Fibroblast of villous mesenchyme (primary cell): ENCODE data around the gene PLB1. TPM values are rescaled to one million over a fixed set of nuclear protein-coding genes. Genes with fewer than 3 reads are reported as not detected.

Experiments used
- DNase-seq: peaks from one replicate; pipeline ENCODE4 v3.0.0-alpha.2; 2010; ENCODE audit warnings: low read depth
- H3K4me3 ChIP-seq: 2 replicates; pipeline ENCODE4 v1.5.1; 2011; ENCODE audit warnings: low read depth, mild to moderate bottlenecking, low read length
- total RNA-seq: library from RNA; depleted of rRNA; stranded (reverse); fragments of >200 nt; gene quantifications from 2 replicates; pipeline ENCODE4 v1.2.3, GENCODE V29; 2012
- TF ChIP-seq, protein P1 (sequence below): IDR thresholded peaks from 2 replicates; pipeline ENCODE4 v1.5.1; 2012; ENCODE audit warnings: low read depth, mild to moderate bottlenecking, low read length; ENCODE audit not compliant: insufficient read depth

The PLB1 gene
- total RNA-seq, 1 donor: 3.0 TPM

DNA sequence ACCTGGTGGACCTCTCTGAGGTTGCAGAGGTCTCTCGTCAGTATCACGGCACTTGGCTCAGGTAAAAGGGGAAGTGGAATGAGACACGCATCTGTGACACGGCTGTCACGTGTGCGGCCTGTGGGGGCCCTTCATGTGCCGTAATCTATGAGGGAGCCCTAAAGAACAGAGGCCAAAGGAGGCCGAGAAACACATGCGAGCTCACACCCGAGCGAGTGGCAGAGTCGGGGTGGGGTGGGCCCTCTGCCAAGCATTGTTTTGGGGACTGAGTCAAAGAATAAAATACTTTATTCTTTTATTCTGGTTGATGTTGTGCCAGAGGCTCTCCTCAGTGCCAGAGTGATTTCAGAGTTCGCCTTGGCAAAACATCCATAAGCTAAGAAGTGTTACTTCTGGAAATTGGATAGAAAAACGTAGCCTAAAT is 43.3 kb downstream of the PLB1 start:
- no peak overlapping the region for H3K4me3 ChIP-seq
- DNase-seq: no peak
- TF ChIP-seq, protein P1, sequence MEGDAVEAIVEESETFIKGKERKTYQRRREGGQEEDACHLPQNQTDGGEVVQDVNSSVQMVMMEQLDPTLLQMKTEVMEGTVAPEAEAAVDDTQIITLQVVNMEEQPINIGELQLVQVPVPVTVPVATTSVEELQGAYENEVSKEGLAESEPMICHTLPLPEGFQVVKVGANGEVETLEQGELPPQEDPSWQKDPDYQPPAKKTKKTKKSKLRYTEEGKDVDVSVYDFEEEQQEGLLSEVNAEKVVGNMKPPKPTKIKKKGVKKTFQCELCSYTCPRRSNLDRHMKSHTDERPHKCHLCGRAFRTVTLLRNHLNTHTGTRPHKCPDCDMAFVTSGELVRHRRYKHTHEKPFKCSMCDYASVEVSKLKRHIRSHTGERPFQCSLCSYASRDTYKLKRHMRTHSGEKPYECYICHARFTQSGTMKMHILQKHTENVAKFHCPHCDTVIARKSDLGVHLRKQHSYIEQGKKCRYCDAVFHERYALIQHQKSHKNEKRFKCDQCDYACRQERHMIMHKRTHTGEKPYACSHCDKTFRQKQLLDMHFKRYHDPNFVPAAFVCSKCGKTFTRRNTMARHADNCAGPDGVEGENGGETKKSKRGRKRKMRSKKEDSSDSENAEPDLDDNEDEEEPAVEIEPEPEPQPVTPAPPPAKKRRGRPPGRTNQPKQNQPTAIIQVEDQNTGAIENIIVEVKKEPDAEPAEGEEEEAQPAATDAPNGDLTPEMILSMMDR: no peak

DNA sequence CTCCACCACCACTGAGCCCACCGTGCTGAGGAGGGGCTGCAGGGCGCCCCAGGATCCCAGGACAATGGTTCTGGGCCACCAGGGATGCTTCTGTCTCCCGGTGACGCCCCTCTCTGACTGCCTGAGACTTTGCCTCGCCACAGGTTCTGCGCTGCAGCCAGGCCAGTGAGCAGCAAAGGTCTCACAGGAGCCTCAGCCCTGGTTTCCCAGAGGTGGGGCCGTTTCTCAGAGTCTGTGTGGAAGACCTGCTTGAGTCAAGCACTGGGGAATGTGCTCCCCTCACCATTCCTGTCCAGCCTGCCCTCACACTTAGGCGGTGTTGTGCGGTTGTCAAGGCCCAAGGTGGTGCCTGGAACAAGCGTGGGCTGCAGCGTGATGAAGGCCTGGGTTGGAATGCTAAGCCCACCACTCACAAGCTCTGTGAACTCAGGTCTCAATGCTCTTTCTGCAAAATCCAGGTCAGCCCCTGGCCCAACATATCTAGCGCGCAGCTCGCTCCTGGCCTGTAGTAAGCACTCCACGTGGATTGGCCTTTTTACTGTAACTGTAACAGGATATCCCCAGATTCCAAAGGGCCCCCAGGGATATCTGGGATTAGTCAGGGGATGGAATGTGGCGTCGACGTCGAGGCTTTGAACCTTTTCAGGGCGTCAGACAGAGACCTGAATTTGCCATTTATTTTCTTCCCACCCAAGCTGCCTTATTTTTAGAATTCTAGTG is 47.6 kb downstream of the PLB1 start:
- no peak overlapping the region for H3K4me3 ChIP-seq
- TF ChIP-seq, protein P1: no peak
- peak; percentile 30 for DNase-seq

DNA sequence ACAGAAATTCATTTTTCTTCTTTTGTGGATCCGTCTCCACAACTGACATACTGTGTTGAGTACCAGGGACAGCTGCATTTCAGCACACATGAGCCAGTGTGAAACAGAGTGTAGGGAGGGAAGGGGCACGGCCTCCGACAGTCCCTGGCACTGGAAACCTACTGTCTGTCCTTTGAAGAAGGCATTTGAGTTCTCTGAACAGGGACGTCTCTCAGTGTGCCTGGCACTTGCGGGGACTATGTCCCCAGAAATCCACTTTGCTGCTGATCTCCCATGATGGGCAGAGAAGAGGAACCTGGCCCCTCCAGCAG is 48.1 kb downstream of the PLB1 start:
- DNase-seq: no peak
- H3K4me3 ChIP-seq: no peak overlapping the region
- TF ChIP-seq, protein P1: no peak

DNA sequence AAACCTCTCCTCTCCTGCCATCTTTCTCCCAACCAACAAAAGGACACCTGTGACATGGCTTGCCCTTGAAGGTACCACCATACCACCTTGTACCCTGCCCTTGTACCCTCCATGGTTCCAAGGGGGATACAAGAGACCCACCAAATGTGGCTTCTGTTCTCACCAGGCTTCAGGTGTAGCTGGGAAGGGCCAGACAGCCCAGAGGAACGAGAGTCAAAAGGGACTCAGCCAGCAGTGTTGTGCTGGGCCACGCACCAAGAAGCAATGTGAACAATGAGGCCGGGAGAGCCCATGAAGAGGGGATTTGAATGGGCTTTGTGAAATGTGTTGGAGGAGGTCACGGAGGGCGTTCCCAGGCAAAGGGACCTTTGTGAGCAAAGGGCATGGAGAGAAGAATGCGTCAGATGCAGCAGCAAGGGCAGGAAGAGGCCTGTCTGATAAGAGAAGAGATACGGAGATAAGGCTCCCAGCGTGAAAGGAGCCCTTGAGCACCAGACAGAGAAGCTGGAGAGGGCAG is 48.6 kb downstream of the PLB1 start:
- peak; percentile 39 for DNase-seq

DNA sequence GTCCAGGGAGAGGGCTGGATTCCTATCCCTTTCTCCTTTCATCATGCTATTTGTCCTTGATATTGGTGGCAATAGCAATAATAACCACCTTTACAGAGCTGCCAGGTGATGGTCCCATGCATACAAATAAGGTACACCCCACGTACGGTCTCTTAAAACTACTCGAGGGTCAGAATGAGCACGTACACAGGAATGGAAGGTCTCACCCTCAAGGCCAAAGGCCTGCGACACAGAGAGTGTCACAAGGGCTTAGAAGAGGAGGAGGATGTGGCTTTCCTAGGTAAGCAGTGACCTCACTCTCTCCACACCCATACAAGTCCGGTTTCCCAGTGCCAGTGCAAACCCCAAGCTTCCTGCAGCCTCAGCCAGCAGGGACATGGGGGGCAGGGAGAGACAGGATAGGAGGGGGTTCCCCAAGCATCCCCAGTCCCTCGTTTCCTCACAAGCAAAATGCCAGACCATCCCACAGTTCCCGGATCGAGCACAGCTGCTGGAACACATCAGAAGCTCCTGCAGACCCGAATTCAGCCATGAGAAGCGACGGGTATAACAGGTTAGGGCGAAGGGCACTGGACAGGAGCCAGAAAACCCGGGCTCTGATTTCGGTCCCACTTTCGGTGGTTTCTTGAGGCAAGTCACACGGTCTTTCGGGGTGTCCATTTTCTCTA is 49.2 kb downstream of the PLB1 start:
- peak; percentile 14 for DNase-seq
- H3K4me3 ChIP-seq: no peak overlapping the region
- TF ChIP-seq, protein P1: no peak

More for the DNA sequence above, 48.6 kb downstream of the PLB1 start:
- TF ChIP-seq, protein P1: no peak
- no peak overlapping the region for H3K4me3 ChIP-seq

DNA sequence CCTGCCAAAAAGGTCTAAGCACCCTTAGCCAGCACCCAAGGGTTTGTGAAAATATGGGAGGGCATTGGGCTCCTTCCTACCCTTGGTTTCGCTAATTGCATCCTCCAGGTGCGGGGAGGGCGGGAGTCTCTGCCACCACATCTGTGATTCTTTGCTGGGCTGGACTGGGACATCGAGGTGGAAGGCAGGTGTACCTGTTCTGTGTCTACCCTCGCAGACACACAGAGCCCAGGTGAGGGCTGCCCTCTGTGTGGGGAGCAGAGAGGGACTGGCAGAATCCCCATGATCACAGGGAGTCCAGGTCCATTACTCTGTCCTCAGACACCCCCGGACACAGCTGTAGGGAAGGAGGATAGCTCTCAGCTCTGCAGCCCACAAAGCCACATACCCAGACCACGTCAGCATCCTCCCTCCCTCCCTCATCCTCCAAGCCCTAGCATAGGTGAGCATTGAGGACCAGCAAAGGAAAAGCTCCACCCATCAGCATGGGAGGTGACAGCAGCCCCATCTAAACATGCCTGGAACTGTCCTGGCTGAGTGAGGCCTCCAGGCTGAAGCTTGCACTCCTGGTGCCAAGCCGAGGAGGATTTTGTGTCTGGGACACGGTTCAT is 49.8 kb downstream of the PLB1 start:
- no peak for DNase-seq
- H3K4me3 ChIP-seq: no peak overlapping the region
- TF ChIP-seq, protein P1: no peak
